HG03565 (cell line): ENCODE measurements around the gene DEFB116.
"Not testable (repeated sequence)": the region's sequence is repeated elsewhere in the genome, so short reads cannot be mapped to it uniquely, and the experiment has no call there.

Source experiments
- ATAC-seq: cut with Tn5 transposase; IDR thresholded peaks from one replicate; pipeline ENCODE4 v1.9.1; 2021; ENCODE audit warnings: mild to moderate bottlenecking, moderate library complexity; ENCODE audit not compliant: unreplicated experiment

Gene DEFB116, protein sequence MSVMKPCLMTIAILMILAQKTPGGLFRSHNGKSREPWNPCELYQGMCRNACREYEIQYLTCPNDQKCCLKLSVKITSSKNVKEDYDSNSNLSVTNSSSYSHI

DNA sequence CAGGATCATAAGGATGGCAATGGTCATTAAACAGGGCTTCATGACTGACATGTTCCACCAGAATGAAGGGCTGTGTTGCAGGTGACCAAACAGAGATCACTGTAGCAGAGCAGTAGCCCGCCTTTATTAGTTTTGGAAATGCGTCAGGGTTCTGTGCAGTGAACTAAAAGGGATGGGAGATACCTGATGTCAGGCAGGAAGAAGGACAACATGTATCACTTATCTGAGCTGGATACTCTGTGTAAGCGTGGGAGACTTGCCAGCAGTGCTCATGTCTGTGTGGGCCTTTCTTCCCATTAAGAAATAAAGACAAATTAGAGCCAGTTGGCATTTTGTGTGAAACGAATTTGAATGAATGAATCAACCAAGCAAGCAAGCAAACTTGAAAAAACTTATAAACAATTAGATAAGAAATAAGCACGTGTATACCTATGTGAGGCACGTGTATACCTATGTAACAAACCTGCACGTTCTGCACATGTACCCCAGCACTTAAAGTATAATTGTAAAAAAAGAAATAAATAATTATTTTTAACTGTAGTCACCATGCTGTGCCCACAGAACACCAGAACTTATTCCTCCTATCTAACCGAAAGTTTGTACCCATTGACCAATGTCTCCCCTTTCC, at the start of gene DEFB116:
DEFB116 (minus strand) TSS at position 51 of the 628 bp plus-strand sequence; CDS start at position 51, 0 bp downstream.
- ATAC-seq = no peak

DNA sequence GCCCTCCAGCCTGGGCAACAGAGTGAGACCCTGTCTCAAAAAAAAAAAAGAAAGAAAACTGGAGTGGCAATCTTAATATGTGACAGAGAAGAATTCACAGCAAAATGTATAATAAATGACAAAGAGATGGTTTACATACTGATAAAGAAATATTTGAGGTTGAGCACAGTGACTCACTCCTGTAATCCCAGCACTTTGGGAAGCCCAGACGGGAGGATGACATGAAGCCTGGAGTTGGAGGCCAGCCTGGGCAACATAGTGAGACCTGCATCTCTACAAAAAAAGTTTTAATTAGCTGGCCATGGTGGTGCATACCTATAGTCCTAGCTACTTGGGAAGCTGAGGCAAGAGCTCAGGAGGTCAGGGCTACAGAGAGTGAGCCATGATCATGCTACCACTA, 47.6 kb upstream of the DEFB116 start:
- no peak for ATAC-seq

DNA sequence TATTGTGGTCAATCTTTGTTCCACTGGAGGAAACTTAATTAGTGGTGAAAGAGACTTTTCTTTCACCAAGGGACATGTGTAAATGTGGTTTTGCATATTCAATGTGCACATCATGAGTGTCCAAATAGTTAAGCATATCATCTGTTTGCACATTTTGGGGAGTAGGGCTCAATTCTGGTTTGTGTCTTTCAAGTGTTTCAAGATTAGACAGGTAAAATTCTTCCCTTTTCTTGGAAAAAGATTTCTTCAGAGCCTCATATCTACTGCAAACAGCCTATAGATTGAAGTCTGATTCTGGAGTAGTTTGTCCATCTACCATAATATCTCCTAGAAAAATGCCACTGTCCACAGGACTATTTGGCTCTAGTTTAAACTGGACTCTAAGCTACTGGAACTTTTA, 33.1 kb upstream of the DEFB116 start:
- ATAC-seq = no peak

DNA sequence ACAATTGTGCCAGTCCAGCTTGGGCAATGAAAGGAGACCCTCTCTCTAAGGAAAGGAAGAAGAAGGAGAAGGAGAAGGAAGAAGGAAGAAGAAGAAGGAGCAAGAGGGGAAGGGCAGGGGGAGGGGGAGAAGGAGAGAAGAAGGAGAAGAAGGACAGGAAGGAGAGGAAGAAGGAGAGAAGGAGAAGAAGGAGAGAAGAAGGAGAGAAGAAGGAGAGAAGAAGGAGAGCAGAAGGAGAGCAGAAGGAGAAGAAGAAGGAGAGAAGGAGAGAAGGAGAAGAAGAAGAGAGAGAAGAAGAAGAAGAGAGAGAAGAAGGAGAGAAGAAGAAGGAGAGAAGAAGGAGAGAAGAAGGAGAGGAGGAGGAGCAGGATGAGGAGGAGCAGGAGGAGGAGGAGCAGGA, 22.5 kb upstream of the DEFB116 start:
- no peak for ATAC-seq

DNA sequence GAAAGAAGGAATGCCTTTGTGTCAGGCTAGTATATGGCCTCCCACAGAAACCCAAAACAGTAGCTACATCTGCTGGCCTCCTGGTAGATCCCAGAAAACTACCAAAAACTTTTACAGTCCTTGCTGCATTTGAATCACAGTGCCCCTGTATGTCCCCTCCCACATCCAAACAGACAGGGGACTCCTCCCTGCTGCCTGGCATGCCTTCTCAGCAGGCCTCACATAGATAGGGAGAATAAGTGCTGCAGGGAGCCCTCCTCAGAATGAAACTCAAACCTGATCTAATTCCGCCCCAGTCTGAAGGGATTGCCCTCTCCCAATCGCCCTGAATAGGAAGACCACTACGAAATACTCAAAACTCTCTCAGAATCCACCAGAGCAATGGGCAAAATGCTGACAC, 14.1 kb upstream of the DEFB116 start:
- no peak for ATAC-seq

DNA sequence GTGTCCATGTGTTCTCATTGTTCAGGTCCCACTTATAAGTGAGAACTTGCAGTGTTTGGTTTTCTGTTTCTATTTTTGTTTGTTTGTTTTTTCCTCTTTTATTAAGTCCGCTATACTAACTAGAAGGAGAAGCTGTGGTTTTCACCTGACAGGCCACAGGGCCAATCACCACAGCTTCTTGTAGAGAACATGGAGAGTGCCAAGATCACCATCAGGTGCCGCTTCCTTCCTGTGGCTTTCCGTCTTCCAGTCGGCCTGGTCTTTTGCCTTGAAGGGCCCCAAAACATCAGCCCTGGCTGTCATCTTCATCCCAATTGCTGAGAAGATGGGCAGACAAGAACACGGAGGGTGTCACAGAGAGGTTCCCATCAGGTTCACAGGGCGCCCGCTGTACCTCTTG, 23.4 kb downstream of the DEFB116 start:
- ATAC-seq = not testable (repeated sequence)

DNA sequence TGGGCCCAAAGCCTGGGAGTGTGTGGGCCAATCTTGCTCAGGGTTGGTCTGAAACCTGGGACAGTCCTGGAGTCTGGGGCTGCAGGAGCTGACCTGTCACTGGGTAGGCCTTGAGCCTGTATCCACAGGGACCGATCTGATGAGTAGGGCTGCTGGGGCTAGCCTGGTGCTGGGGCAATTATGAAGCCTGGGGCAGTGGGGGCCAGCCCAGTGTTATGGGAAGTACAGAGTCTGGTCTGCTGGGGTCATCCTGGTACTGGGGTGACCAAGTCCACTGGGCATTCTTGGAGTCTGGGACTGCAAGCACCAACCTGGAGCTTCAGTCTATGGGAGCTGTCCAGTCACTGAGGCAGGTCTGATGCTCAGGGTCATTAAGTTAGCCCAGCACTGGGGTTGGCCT, 30.2 kb downstream of the DEFB116 start:
- ATAC-seq = no peak

DNA sequence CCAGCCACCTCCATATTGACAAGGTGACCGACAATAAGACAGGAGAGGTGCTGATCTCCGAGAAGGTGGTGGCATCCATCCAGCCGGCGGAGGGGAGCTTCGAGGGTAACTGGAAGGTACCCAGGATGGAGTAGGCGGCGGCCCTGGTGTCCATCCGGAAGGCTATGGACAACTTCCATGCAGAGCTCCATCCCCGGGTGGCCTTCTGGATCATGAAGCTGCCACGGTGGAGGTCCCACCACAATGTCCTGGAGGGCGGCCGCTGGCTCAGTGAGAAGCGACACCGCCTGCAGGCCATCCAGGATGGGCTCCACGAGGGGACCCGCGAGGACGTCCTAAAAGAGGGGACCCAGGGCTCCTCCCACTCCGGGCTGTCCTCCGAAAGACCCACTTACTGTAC, 33.9 kb downstream of the DEFB116 start:
- no peak for ATAC-seq

DNA sequence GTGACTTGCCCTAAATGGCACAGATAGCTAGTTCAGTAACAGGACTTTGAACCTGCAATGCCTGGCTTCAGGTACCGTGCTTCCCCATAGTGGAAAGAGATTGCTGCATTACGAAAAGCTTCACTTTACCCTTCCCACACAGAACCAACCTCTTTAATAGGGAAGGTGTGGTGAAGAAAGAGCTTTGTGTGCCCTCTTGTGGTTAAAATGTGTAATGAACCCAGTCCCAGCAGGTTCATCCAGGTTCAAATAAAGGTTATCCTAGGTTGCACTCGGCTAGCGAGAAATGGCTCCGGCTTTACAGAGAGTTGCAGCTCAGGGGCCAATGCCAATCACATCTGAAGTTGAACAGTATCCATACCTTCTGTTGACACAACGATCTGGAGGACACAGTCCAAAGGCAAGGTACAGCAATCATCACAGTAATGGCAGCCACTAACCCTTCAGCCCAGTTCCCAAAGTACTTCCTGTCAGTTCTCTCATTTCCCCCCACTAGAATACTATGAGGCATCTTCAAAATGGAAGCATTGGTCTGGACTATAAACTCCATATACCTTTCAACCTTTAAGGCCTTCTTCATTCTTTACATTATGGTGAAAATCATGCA, 48.0 kb downstream of the DEFB116 start:
- no peak for ATAC-seq

DNA sequence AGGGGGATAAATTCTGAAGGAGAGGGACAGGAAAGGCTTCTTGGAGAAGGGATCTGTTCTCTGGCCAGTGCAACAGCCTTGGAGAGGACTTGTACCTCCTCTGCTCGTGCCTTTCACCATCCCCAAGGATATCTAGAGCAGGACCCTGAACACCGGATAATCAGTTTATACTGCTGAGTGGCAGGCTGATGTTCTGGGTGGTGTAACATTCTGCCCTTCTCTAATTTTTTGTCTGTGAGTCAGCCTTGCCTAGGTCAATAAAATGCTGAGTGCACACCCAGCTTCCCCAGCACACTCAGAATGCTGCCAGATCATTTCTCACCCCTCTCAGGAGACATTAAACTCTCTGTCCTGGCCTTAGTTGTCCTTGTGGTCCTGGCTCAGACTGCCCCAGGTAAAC, 51.0 kb downstream of the DEFB116 start, which contains the start of gene DEFB115:
DEFB115 (plus strand) TSS at position 301 of the 400 bp plus-strand sequence; CDS start at position 301, 0 bp downstream.
- no peak for ATAC-seq

DNA sequence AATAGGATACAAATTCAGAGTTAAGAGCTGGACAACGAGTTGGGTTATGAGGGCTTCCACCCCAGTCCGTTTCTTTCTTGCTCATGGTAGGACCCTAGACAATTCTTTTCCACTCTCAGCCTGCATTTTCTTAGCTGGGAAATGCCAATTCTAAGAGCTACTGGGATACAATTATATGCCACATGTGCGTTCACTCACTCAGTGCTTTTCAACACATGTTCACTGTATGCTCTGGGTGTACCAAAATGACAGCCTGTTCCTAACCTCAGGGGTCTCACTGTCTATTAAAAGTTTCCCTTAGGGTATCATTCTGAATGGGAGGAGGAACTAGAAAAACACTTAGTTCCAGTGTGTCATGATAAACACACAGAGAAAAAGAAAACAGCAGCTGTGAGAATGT, 51.4 kb downstream of the DEFB116 start:
- no peak for ATAC-seq
